K562 (cell line): ENCODE data around the gene TMEM50B. TPM values are rescaled to one million over a fixed set of nuclear protein-coding genes. Genes with fewer than 3 reads are reported as not detected.
A peak's percentile ranks its signal among the peaks of the same experiment; 100 is the strongest.

Experiments used
- CBFA2T2 ChIP-seq: fragments of 450-650 bp; conservative IDR thresholded peaks from 2 replicates; pipeline ENCODE4 v1.6.1; 2017; ENCODE audit warnings: mild to moderate bottlenecking
- CBX8 ChIP-seq: fragments of 200-600 bp; sonication (generic); IDR thresholded peaks from 2 replicates; pipeline ENCODE4 v1.6.1; 2012; ENCODE audit warnings: borderline replicate concordance, mixed run types, low read depth, mild to moderate bottlenecking, moderate library complexity, mixed read lengths, low read length, control low read depth, inconsistent platforms; ENCODE audit not compliant: poor library complexity, severe bottlenecking; ENCODE audit errors: extremely low read depth
- CHD1 ChIP-seq: fragments of 200-600 bp; sonication (generic); IDR thresholded peaks from one replicate; pipeline ENCODE4 v1.6.1; 2012; ENCODE audit warnings: mild to moderate bottlenecking, moderate library complexity, low read length, inconsistent platforms
- DACH1 ChIP-seq: fragments of 450-650 bp; IDR thresholded peaks from 2 replicates; pipeline ENCODE4 v1.6.1; 2018; ENCODE audit not compliant: partially characterized antibody
- HDAC2 ChIP-seq: fragments of 450-650 bp; IDR thresholded peaks from 2 replicates; pipeline ENCODE4 v1.6.1; 2016; ENCODE audit warnings: mild to moderate bottlenecking
- IFI16 ChIP-seq: fragments of 250-450 bp; sonication (Bioruptor Pico); IDR thresholded peaks from 2 replicates; pipeline ENCODE4 v2.1.2; 2022; ENCODE audit warnings: mild to moderate bottlenecking, inconsistent platforms
- L3MBTL2 ChIP-seq: fragments of 450-650 bp; IDR thresholded peaks from 2 replicates; pipeline ENCODE4 v1.6.1; 2016; ENCODE audit warnings: mild to moderate bottlenecking, moderate library complexity
- MECOM ChIP-seq: fragments of 250-450 bp; sonication (Bioruptor Pico); IDR thresholded peaks from 2 replicates; pipeline ENCODE4 v1.8.0; 2022; ENCODE audit warnings: inconsistent platforms
- NR2C2 ChIP-seq, 2 experiments: fragments of 200-800 bp in 1 of 2; sonication (Bioruptor generic) in 1 of 2; sonication (generic) in 1 of 2; formaldehyde crosslinking in 1 of 2; IDR thresholded peaks; 2 replicates each; pipeline versions ENCODE4 v1.6.1 to v1.8.0; 2016 to 2022; ENCODE audit warnings: mild to moderate bottlenecking in 1 of 2, missing compliant biosample characterization in 1 of 2, missing genetic modification characterization in 1 of 2, missing genetic modification reagents in 1 of 2
- NR2F6 ChIP-seq: fragments of 450-650 bp; formaldehyde crosslinking; IDR thresholded peaks from 2 replicates; pipeline ENCODE4 v1.4.0; 2020; ENCODE audit warnings: mild to moderate bottlenecking
- PTRF ChIP-seq: fragments of 450-650 bp; IDR thresholded peaks from 2 replicates; pipeline ENCODE4 v1.6.1; 2016; ENCODE audit warnings: mild to moderate bottlenecking, missing genetic modification characterization, missing compliant biosample characterization
- RNF2 ChIP-seq: sonication (generic); IDR thresholded peaks from 2 replicates; pipeline ENCODE4 v1.6.1; 2016
- SLC30A9 ChIP-seq: fragments of 250-450 bp; sonication (Bioruptor Pico); IDR thresholded peaks from 2 replicates; pipeline ENCODE4 v1.8.0; 2022; ENCODE audit warnings: mild to moderate bottlenecking, moderate library complexity
- TEAD1 ChIP-seq, 2 experiments: fragments of 450-650 bp in 1 of 2; sonication (generic) in 1 of 2; formaldehyde crosslinking; IDR thresholded peaks; 2 replicates each; pipeline versions ENCODE4 v1.4.0 to v1.8.0; 2020 to 2022; ENCODE audit warnings: mild to moderate bottlenecking in 2 of 2, missing genetic modification reagents in 1 of 2
- TEAD4 ChIP-seq, 2 experiments: sonication (generic) in 1 of 2; formaldehyde crosslinking in 1 of 2; IDR thresholded peaks; 2 replicates each; pipeline versions ENCODE4 v1.6.1 to v1.8.0; 2012 to 2022; ENCODE audit warnings: borderline replicate concordance in 1 of 2, inconsistent platforms in 1 of 2, low read length in 1 of 2, mild to moderate bottlenecking in 1 of 2, missing genetic modification reagents in 1 of 2
- ZNF174 ChIP-seq: fragments of 250-450 bp; sonication (Bioruptor Pico); IDR thresholded peaks from 2 replicates; pipeline ENCODE4 v1.4.0; 2020; ENCODE audit warnings: mild to moderate bottlenecking
- ZNF24 ChIP-seq: fragments of 450-650 bp; IDR thresholded peaks from 2 replicates; pipeline ENCODE4 v1.6.1; 2016
- ZNF354B ChIP-seq: fragments of 250-450 bp; sonication (Bioruptor Pico); IDR thresholded peaks from 2 replicates; pipeline ENCODE4 v1.4.0; 2020
- polyA plus RNA-seq, 8 experiments: library from polyadenylated mRNA; depleted of rRNA in 4 of 8; stranded (reverse) in 5 of 8; unstranded in 3 of 8; fragments of >200 nt; fragmentation: Nextera tagmentation in 2 of 8; fragmentation: Illumina TruSeq in 1 of 8; extraction: Ambion mirVana in 2 of 8; extraction: Trizol in 1 of 8; gene quantifications; 2 replicates each; pipeline versions ENCODE4 v1.2.1 to v1.2.3, GENCODE V29; 2011 to 2014; ENCODE audit warnings: inconsistent platforms in 1 of 8, missing spikeins in 1 of 8
- total RNA-seq, 7 experiments: library from RNA; depleted of rRNA in 6 of 7; stranded (reverse); fragments of >200 nt in 6 of 7; fragmentation: Illumina TruSeq in 2 of 7; extraction: Trizol in 2 of 7; gene quantifications; 2 replicates each; pipeline versions ENCODE4 v1.2.1 to v1.2.3, GENCODE V29; 2011 to 2021; ENCODE audit warnings: low replicate concordance in 1 of 7
- TF ChIP-seq, protein P1 (sequence below): IDR thresholded peaks from 2 replicates; pipeline ENCODE4 v1.6.1; 2016; ENCODE audit warnings: missing genetic modification characterization, missing compliant biosample characterization
- TF ChIP-seq, protein P2 (sequence below): fragments of 450-650 bp; formaldehyde crosslinking; IDR thresholded peaks from 2 replicates; pipeline ENCODE4 v1.4.0; 2020; ENCODE audit warnings: mild to moderate bottlenecking, mixed read lengths
- TF ChIP-seq, protein P3 (sequence below): fragments of 200-800 bp; sonication (Bioruptor generic); IDR thresholded peaks from 2 replicates; pipeline ENCODE4 v1.6.1; 2016; ENCODE audit warnings: missing genetic modification characterization, missing compliant biosample characterization

TMEM50B gene
- total and polyA plus RNA-seq, 9 of the 15 experiments (the other 6 are each of a cell fraction or from before 2014, with no cell fraction given) = 20.5 to 64.6 (median 28.9) TPM

- no peak for TF ChIP-seq NR2C2 (CRISPR knock-in tag; IDR thresholded peaks at IDR 0.05)
- TF ChIP-seq NR2C2 (tag; IDR thresholded peaks at IDR 0.05) = no peak
- no peak for TF ChIP-seq SLC30A9 (CRISPR knock-in tag)
- no peak for TF ChIP-seq L3MBTL2
- TF ChIP-seq ZNF354B (CRISPR knock-in tag) = no peak
- no peak for TF ChIP-seq RNF2
- TF ChIP-seq, protein P1, sequence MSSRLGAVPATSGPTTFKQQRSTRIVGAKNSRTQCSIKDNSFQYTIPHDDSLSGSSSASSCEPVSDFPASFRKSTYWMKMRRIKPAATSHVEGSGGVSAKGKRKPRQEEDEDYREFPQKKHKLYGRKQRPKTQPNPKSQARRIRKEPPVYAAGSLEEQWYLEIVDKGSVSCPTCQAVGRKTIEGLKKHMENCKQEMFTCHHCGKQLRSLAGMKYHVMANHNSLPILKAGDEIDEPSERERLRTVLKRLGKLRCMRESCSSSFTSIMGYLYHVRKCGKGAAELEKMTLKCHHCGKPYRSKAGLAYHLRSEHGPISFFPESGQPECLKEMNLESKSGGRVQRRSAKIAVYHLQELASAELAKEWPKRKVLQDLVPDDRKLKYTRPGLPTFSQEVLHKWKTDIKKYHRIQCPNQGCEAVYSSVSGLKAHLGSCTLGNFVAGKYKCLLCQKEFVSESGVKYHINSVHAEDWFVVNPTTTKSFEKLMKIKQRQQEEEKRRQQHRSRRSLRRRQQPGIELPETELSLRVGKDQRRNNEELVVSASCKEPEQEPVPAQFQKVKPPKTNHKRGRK (tag) = 0 out of 2 replicates have a peak, but pooled peaks have one; percentile 30
- peak; percentile 52; the same call in 1 of the 2 replicates for TF ChIP-seq MECOM (CRISPR knock-in tag)
- TF ChIP-seq TEAD1 (CRISPR knock-in tag; IDR thresholded peaks at IDR 0.05) = no peak
- TF ChIP-seq DACH1 = no peak
- no peak for TF ChIP-seq CBX8
- TF ChIP-seq, protein P2, sequence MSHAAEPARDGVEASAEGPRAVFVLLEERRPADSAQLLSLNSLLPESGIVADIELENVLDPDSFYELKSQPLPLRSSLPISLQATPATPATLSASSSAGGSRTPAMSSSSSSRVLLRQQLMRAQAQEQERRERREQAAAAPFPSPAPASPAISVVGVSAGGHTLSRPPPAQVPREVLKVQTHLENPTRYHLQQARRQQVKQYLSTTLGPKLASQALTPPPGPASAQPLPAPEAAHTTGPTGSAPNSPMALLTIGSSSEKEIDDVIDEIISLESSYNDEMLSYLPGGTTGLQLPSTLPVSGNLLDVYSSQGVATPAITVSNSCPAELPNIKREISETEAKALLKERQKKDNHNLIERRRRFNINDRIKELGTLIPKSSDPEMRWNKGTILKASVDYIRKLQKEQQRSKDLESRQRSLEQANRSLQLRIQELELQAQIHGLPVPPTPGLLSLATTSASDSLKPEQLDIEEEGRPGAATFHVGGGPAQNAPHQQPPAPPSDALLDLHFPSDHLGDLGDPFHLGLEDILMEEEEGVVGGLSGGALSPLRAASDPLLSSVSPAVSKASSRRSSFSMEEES = no peak
- TF ChIP-seq, protein P3, sequence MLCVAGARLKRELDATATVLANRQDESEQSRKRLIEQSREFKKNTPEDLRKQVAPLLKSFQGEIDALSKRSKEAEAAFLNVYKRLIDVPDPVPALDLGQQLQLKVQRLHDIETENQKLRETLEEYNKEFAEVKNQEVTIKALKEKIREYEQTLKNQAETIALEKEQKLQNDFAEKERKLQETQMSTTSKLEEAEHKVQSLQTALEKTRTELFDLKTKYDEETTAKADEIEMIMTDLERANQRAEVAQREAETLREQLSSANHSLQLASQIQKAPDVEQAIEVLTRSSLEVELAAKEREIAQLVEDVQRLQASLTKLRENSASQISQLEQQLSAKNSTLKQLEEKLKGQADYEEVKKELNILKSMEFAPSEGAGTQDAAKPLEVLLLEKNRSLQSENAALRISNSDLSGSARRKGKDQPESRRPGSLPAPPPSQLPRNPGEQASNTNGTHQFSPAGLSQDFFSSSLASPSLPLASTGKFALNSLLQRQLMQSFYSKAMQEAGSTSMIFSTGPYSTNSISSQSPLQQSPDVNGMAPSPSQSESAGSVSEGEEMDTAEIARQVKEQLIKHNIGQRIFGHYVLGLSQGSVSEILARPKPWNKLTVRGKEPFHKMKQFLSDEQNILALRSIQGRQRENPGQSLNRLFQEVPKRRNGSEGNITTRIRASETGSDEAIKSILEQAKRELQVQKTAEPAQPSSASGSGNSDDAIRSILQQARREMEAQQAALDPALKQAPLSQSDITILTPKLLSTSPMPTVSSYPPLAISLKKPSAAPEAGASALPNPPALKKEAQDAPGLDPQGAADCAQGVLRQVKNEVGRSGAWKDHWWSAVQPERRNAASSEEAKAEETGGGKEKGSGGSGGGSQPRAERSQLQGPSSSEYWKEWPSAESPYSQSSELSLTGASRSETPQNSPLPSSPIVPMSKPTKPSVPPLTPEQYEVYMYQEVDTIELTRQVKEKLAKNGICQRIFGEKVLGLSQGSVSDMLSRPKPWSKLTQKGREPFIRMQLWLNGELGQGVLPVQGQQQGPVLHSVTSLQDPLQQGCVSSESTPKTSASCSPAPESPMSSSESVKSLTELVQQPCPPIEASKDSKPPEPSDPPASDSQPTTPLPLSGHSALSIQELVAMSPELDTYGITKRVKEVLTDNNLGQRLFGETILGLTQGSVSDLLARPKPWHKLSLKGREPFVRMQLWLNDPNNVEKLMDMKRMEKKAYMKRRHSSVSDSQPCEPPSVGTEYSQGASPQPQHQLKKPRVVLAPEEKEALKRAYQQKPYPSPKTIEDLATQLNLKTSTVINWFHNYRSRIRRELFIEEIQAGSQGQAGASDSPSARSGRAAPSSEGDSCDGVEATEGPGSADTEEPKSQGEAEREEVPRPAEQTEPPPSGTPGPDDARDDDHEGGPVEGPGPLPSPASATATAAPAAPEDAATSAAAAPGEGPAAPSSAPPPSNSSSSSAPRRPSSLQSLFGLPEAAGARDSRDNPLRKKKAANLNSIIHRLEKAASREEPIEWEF = no peak
- TF ChIP-seq PTRF (tag) = no peak
- TF ChIP-seq TEAD4 (IDR thresholded peaks at IDR 0.05; ENCODE audit: low read length) = 0 out of 2 replicates have a peak, but pooled peaks have one; percentile 5
- no peak for TF ChIP-seq TEAD4 (CRISPR knock-in tag; IDR thresholded peaks at IDR 0.05; ENCODE audit: borderline replicate concordance)
- TF ChIP-seq IFI16 (CRISPR knock-in tag) = no peak
- no peak for TF ChIP-seq NR2F6 (CRISPR knock-in tag)
- no peak for TF ChIP-seq CHD1
- TF ChIP-seq CBFA2T2 = no peak
- TF ChIP-seq ZNF24 = no peak
- TF ChIP-seq HDAC2 = no peak
- TF ChIP-seq ZNF174 (CRISPR knock-in tag) = no peak
Observed at GRCh38 chr21:33480481-33481103, 818 bp upstream of the TMEM50B start (continued).
